GM19467 (cell line): ENCODE measurements around the gene CORO6.

Experiments used
- ATAC-seq: cut with Tn5 transposase; IDR thresholded peaks from one replicate; pipeline ENCODE4 v1.9.1; 2021; ENCODE audit warnings: mild to moderate bottlenecking, moderate library complexity; ENCODE audit not compliant: unreplicated experiment

The CORO6 gene

GRCh38 chr17:29591737-29592608 is 30.7 kb downstream of the CORO6 start:
- peak; percentile 34 for ATAC-seq

- ATAC-seq: no peak
Observed at GRCh38 chr17:29591146-29591736, 31.5 kb downstream of the CORO6 start.

- no peak for ATAC-seq
Observed at GRCh38 chr17:29590411-29591145, 32.1 kb downstream of the CORO6 start.

GRCh38 chr17:29589524-29590410 is 32.9 kb downstream of the CORO6 start, which contains the start of gene GIT1:
Gene GIT1 (minus strand): TSS chr17:29589648. CDS start chr17:29589378, 270 bp downstream.
- ATAC-seq: peak; percentile 55

- ATAC-seq: peak; percentile 15
Observed at GRCh38 chr17:29588562-29589411, 33.9 kb downstream of the CORO6 start.

GRCh38 chr17:29588017-29588561 is 34.6 kb downstream of the CORO6 start:
- ATAC-seq: no peak

GRCh38 chr17:29587591-29587990 is 35.1 kb downstream of the CORO6 start:
- ATAC-seq: no peak

- ATAC-seq: no peak
Observed at GRCh38 chr17:29586676-29587469, 35.8 kb downstream of the CORO6 start.

- ATAC-seq: no peak
Observed at GRCh38 chr17:29585080-29585751, 37.5 kb downstream of the CORO6 start.

- ATAC-seq: no peak
Observed at GRCh38 chr17:29584452-29585079, 38.1 kb downstream of the CORO6 start.

GRCh38 chr17:29583324-29584248 is 39.1 kb downstream of the CORO6 start:
- ATAC-seq: no peak

GRCh38 chr17:29582772-29583171 is 39.9 kb downstream of the CORO6 start:
- ATAC-seq: no peak

- ATAC-seq: no peak
Observed at GRCh38 chr17:29582254-29582765, 40.4 kb downstream of the CORO6 start.

GRCh38 chr17:29581583-29582253 is 41.0 kb downstream of the CORO6 start:
- ATAC-seq: no peak

GRCh38 chr17:29579866-29580771 is 42.6 kb downstream of the CORO6 start:
- ATAC-seq: peak; percentile 70
